Neural progenitor cell (in vitro differentiated cells): ENCODE measurements around the gene CIB4.

Source experiments
- EZH2 ChIP-seq: fragments of 200-600 bp; sonication (generic); IDR thresholded peaks from 2 replicates; pipeline ENCODE4 v1.6.1; 2017; ENCODE audit warnings: antibody characterized with exemption, mild to moderate bottlenecking, moderate library complexity
- EZH2phosphoT487 ChIP-seq: fragments of 200-600 bp; sonication (generic); IDR thresholded peaks from 2 replicates; pipeline ENCODE4 v1.6.1; 2017; ENCODE audit warnings: antibody characterized with exemption
- TF ChIP-seq, protein P1 (sequence below): fragments of 200-600 bp; sonication (generic); IDR thresholded peaks from 2 replicates; pipeline ENCODE4 v1.5.1; 2017; ENCODE audit warnings: antibody characterized with exemption, mild to moderate bottlenecking

DNA sequence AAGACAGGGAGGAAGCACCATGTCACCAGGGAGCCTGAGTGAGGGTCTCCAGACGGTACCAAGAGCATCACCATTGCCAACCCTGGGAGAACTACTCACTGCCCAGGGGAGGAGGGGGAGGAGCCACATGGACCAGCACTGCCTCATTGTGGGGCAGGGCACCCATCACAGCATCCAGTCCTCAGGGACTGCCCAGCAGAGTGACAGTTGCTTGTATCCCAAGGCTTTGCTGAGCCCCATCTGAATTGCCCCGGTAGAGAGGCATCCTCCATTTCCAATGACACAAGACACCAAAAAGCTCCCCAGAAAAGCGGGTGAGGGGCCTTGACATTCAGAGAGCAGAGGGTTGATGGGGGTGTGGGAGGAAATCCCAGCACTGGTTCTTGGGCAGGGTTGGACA, 6.8 kb upstream of the CIB4 start:
- TF ChIP-seq, protein P1, sequence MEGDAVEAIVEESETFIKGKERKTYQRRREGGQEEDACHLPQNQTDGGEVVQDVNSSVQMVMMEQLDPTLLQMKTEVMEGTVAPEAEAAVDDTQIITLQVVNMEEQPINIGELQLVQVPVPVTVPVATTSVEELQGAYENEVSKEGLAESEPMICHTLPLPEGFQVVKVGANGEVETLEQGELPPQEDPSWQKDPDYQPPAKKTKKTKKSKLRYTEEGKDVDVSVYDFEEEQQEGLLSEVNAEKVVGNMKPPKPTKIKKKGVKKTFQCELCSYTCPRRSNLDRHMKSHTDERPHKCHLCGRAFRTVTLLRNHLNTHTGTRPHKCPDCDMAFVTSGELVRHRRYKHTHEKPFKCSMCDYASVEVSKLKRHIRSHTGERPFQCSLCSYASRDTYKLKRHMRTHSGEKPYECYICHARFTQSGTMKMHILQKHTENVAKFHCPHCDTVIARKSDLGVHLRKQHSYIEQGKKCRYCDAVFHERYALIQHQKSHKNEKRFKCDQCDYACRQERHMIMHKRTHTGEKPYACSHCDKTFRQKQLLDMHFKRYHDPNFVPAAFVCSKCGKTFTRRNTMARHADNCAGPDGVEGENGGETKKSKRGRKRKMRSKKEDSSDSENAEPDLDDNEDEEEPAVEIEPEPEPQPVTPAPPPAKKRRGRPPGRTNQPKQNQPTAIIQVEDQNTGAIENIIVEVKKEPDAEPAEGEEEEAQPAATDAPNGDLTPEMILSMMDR = no peak
- no peak for TF ChIP-seq EZH2
- TF ChIP-seq EZH2phosphoT487 = no peak
